Stimulated activated CD4-positive, alpha-beta T cell treated with anti-CD3 and anti-CD28 coated beads, Interleukin-1b, Interleukin-23, amount 100 ng/mL, for 48 hours (primary cell): ENCODE measurements around the gene VPS33A.
A peak's percentile ranks its signal among the peaks of the same experiment; 100 is the strongest.
"Not testable (repeated sequence)": the region's sequence is repeated elsewhere in the genome, so short reads cannot be mapped to it uniquely, and the experiment has no call there.

Experiments
- DNase-seq: peaks from one replicate; pipeline ENCODE4 v3.0.0-alpha.2; 2020

Gene VPS33A

GRCh38 chr12:122203301-122204166, 62.8 kb downstream of the VPS33A start, which contains the start of gene B3GNT4:
B3GNT4 (plus strand) TSS chr12:122203709; CDS start chr12:122204619, 910 bp downstream.
- DNase-seq = peak; percentile 59

- DNase-seq = not testable (repeated sequence)
These were observed 63.5 kb downstream of the VPS33A start for GRCh38 chr12:122202811-122203210.

- no peak for DNase-seq
These were observed 64.3 kb downstream of the VPS33A start for GRCh38 chr12:122202017-122202416.

GRCh38 chr12:122201381-122201780, 64.9 kb downstream of the VPS33A start:
- DNase-seq = no peak

GRCh38 chr12:122200541-122201175, 65.6 kb downstream of the VPS33A start:
- no peak for DNase-seq

- no peak for DNase-seq
These were observed 66.6 kb downstream of the VPS33A start for GRCh38 chr12:122199484-122200355.

- no peak for DNase-seq
These were observed 68.7 kb downstream of the VPS33A start for GRCh38 chr12:122197612-122197966.

- DNase-seq = no peak
These were observed 70.9 kb downstream of the VPS33A start for GRCh38 chr12:122195405-122195804.

GRCh38 chr12:122194804-122195203, 71.5 kb downstream of the VPS33A start:
- DNase-seq = no peak

GRCh38 chr12:122192441-122192840, 73.9 kb downstream of the VPS33A start:
- DNase-seq = no peak

GRCh38 chr12:122190842-122191668, 75.2 kb downstream of the VPS33A start:
- DNase-seq = peak; percentile 72

- no peak for DNase-seq
These were observed 76.4 kb downstream of the VPS33A start for GRCh38 chr12:122189626-122190475.

GRCh38 chr12:122187466-122187865, 78.8 kb downstream of the VPS33A start:
- DNase-seq = no peak

- DNase-seq = no peak
These were observed 80.7 kb downstream of the VPS33A start for GRCh38 chr12:122185494-122186082.

- no peak for DNase-seq
These were observed 81.2 kb downstream of the VPS33A start for GRCh38 chr12:122185079-122185478.

GRCh38 chr12:122184517-122184916, 81.8 kb downstream of the VPS33A start:
- DNase-seq = no peak

- no peak for DNase-seq
These were observed 82.7 kb downstream of the VPS33A start for GRCh38 chr12:122183588-122183940.

- DNase-seq = no peak
These were observed 83.3 kb downstream of the VPS33A start, which contains the start of gene LRRC43 for GRCh38 chr12:122182887-122183587. LRRC43 (plus strand) TSS chr12:122183123; CDS start chr12:122183145, 22 bp downstream.
